Measurements from ENCODE around the gene PFDN6. TPM values are rescaled to one million over a fixed set of nuclear protein-coding genes. Genes with fewer than 3 reads are reported as not detected.

The PFDN6 gene
- polyA plus RNA-seq, 1 of the 3 experiments (the other 2 are of a cell fraction) = 182 TPM

DNA sequence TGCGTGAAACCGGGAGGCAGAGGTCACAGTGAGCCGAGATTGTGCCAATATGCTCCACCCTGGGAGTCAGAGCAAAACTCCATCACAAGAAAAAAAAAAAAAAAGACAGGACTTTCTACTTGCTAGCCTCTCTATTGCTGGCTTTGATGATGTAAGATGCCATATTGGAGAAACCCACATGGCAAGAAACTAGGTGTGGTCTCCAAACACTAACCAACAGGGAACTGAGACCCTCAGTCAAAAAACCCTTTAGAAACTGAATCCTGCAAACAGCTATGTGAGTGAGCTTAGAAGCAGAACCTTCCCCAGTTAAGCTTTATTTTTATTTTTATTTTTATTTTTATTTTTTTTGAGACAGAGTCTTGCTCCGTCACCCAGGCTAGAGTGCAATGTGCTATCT is 46.5 kb downstream of the PFDN6 start:
- DNase-seq = no peak
- Histone ChIP-seq H3K9me2 (no peaks in the 10 kb centered on the region), H3K4me2 (no peak overlapping the region), H3K9me3 (no peaks in the 10 kb centered on the region), H3K79me2 (ENCODE audit: insufficient read depth) (no peaks in the 10 kb centered on the region), H3K36me3 (replicated peaks in 1 of 2; ENCODE audit: control insufficient read depth in 1 of 2, insufficient read depth in 2 of 2, low read length in 1 of 2) (no peaks in the 10 kb centered on the region), H3K9ac (no peak overlapping the region), H3F3A (replicated peaks; ENCODE audit: insufficient read depth) (no peaks in the 10 kb centered on the region), H4K20me1 (ENCODE audit: insufficient read depth) (no peaks in the 10 kb centered on the region), H2AFZ (ENCODE audit: low read depth) (no peak overlapping the region), H3K27me3 (ENCODE audit: insufficient read depth) (no peaks in the 10 kb centered on the region), H3K4me1 (ENCODE audit: control insufficient read depth in 1 of 2, insufficient read depth in 2 of 2, low read depth in 1 of 2, low read length in 1 of 2) (no peaks in the 10 kb centered on the region), H3K27ac (ENCODE audit: low read depth in 2 of 2, low read length in 1 of 2) (no peak overlapping the region), H3K4me3 (ENCODE audit: low read depth in 2 of 2, low read length in 1 of 2) (no peak overlapping the region)
- TF ChIP-seq, protein P1, sequence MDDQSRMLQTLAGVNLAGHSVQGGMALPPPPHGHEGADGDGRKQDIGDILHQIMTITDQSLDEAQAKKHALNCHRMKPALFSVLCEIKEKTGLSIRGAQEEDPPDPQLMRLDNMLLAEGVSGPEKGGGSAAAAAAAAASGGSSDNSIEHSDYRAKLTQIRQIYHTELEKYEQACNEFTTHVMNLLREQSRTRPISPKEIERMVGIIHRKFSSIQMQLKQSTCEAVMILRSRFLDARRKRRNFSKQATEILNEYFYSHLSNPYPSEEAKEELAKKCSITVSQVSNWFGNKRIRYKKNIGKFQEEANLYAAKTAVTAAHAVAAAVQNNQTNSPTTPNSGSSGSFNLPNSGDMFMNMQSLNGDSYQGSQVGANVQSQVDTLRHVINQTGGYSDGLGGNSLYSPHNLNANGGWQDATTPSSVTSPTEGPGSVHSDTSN (IDR thresholded peaks at IDR 0.05) = no peak
- TF ChIP-seq GATA2 (CRISPR knock-in tag; IDR thresholded peaks at IDR 0.05) = no peak
- no peak for TF ChIP-seq FOSL2 (IDR thresholded peaks at IDR 0.05; ENCODE audit: borderline replicate concordance, low read depth)
- TF ChIP-seq, protein P2, sequence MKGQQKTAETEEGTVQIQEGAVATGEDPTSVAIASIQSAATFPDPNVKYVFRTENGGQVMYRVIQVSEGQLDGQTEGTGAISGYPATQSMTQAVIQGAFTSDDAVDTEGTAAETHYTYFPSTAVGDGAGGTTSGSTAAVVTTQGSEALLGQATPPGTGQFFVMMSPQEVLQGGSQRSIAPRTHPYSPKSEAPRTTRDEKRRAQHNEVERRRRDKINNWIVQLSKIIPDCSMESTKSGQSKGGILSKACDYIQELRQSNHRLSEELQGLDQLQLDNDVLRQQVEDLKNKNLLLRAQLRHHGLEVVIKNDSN (IDR thresholded peaks at IDR 0.05; ENCODE audit: borderline replicate concordance, low read depth) = no peak
- no peak for TF ChIP-seq RCOR1 (IDR thresholded peaks at IDR 0.05; ENCODE audit: low read length)
- TF ChIP-seq CHD2 (IDR thresholded peaks at IDR 0.05; ENCODE audit: low read length, partially characterized antibody) = no peak
- no peak for TF ChIP-seq SIN3A (IDR thresholded peaks at IDR 0.05; ENCODE audit: borderline replicate concordance, low read depth, low read length)
- no peak for TF ChIP-seq FOXJ3 (CRISPR knock-in tag; IDR thresholded peaks at IDR 0.05)
- no peak for TF ChIP-seq POLR2AphosphoS5 (IDR thresholded peaks at IDR 0.05; ENCODE audit: low read depth, low read length)
- TF ChIP-seq, protein P3, sequence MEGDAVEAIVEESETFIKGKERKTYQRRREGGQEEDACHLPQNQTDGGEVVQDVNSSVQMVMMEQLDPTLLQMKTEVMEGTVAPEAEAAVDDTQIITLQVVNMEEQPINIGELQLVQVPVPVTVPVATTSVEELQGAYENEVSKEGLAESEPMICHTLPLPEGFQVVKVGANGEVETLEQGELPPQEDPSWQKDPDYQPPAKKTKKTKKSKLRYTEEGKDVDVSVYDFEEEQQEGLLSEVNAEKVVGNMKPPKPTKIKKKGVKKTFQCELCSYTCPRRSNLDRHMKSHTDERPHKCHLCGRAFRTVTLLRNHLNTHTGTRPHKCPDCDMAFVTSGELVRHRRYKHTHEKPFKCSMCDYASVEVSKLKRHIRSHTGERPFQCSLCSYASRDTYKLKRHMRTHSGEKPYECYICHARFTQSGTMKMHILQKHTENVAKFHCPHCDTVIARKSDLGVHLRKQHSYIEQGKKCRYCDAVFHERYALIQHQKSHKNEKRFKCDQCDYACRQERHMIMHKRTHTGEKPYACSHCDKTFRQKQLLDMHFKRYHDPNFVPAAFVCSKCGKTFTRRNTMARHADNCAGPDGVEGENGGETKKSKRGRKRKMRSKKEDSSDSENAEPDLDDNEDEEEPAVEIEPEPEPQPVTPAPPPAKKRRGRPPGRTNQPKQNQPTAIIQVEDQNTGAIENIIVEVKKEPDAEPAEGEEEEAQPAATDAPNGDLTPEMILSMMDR (IDR thresholded peaks at IDR 0.05) = no peak
- TF ChIP-seq FOXM1 (IDR thresholded peaks at IDR 0.05; ENCODE audit: low read depth) = no peak
- no peak for TF ChIP-seq EP300 (IDR thresholded peaks at IDR 0.05; ENCODE audit: borderline replicate concordance in 1 of 2, low read depth in 1 of 2, low read length in 1 of 2)
- TF ChIP-seq EZH2phosphoT487 (IDR thresholded peaks at IDR 0.05; ENCODE audit: borderline replicate concordance, low read depth) = no peak
- no peak for TF ChIP-seq TAF1 (IDR thresholded peaks at IDR 0.05; ENCODE audit: borderline replicate concordance, low read depth, low read length)
- WGBS (ENCODE audit: low lambda C conversion rate) = 82% methylated on average over 4 of the region's 4 CpGs
- ChIA-PET CTCF (interaction anchor here (5.9 kb wide), 1 partner anchor 9 kb away, joined by 30 read pairs; no protein-coding TSS in a partner anchor), POLR2A (interaction anchor here (0.7 kb wide), 1 partner anchor 353 kb away, joined by 3 read pairs; no protein-coding TSS in a partner anchor)

DNA sequence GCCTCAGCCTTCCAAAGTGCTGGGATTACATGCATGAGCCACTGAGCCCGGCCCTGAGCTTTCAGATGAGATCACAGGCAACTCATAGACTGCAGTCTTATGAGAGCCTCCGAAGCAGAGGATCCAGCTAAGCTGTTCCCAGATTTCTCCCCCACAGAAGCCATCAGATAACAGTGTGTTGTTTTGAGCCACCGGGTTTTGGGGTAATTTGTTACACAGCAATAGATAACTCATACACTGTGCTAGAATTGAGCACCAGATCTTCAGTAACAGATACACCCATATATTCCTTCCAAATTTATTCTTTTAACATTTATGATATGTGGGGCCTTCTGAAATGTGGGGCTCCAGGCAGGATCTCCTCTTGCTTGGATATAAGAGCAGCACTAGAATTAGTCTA is 47.1 kb downstream of the PFDN6 start:
- no peak overlapping the region for H3K4me3 ChIP-seq (ENCODE audit: low read depth in 2 of 2, low read length in 1 of 2)
- H3K9ac ChIP-seq = no peak overlapping the region
- H3K27ac ChIP-seq (ENCODE audit: low read depth in 2 of 2, low read length in 1 of 2) = no peak overlapping the region
- H3K4me2 ChIP-seq = no peak overlapping the region
- H2AFZ ChIP-seq (ENCODE audit: low read depth) = no peak overlapping the region
- H3K36me3 ChIP-seq (replicated peaks in 1 of 2; ENCODE audit: control insufficient read depth in 1 of 2, insufficient read depth in 2 of 2, low read length in 1 of 2) = no peaks in the 10 kb centered on the region
- H4K20me1 ChIP-seq (ENCODE audit: insufficient read depth) = no peaks in the 10 kb centered on the region
- H3K79me2 ChIP-seq (ENCODE audit: insufficient read depth) = no peaks in the 10 kb centered on the region
- H3K27me3 ChIP-seq (ENCODE audit: insufficient read depth) = no peaks in the 10 kb centered on the region
- no peak for DNase-seq
- no peaks in the 10 kb centered on the region for H3K4me1 ChIP-seq (ENCODE audit: control insufficient read depth in 1 of 2, insufficient read depth in 2 of 2, low read depth in 1 of 2, low read length in 1 of 2)
- H3K9me2 ChIP-seq = no peaks in the 10 kb centered on the region
- H3K9me3 ChIP-seq = no peaks in the 10 kb centered on the region
- ChIA-PET CTCF (interaction anchor here (5.9 kb wide), 1 partner anchor 9 kb away, joined by 30 read pairs; no protein-coding TSS in a partner anchor), POLR2A (no interaction called here)
- H3F3A ChIP-seq (replicated peaks; ENCODE audit: insufficient read depth) = no peaks in the 10 kb centered on the region
- WGBS (ENCODE audit: low lambda C conversion rate) = 58% methylated on average over 2 of the region's 3 CpGs
- TF ChIP-seq MXI1 (IDR thresholded peaks at IDR 0.05; ENCODE audit: low read depth, low read length) (no peak), FOXM1 (IDR thresholded peaks at IDR 0.05; ENCODE audit: low read depth) (no peak), SIN3A (IDR thresholded peaks at IDR 0.05; ENCODE audit: borderline replicate concordance, low read depth, low read length) (no peak), CHD2 (IDR thresholded peaks at IDR 0.05; ENCODE audit: low read length, partially characterized antibody) (no peak), GATA2 (CRISPR knock-in tag; IDR thresholded peaks at IDR 0.05) (no peak), SMC3 (IDR thresholded peaks at IDR 0.05; ENCODE audit: low read depth, low read length) (no peak), FOSL2 (IDR thresholded peaks at IDR 0.05; ENCODE audit: borderline replicate concordance, low read depth) (no peak), RXRA (IDR thresholded peaks at IDR 0.05; ENCODE audit: borderline replicate concordance, low read depth) (no peak), NRF1 (IDR thresholded peaks at IDR 0.05; ENCODE audit: low read depth, low read length) (no peak), EP300 (IDR thresholded peaks at IDR 0.05; ENCODE audit: borderline replicate concordance in 1 of 2, low read depth in 1 of 2, low read length in 1 of 2) (no peak), TEAD4 (IDR thresholded peaks at IDR 0.05; ENCODE audit: borderline replicate concordance, insufficient read depth) (no peak), RCOR1 (IDR thresholded peaks at IDR 0.05; ENCODE audit: low read length) (no peak), FOXJ3 (CRISPR knock-in tag; IDR thresholded peaks at IDR 0.05) (no peak), NFIC (IDR thresholded peaks at IDR 0.05; ENCODE audit: borderline replicate concordance) (no peak)
- TF ChIP-seq, protein P1 (IDR thresholded peaks at IDR 0.05) = no peak
- TF ChIP-seq, protein P4, sequence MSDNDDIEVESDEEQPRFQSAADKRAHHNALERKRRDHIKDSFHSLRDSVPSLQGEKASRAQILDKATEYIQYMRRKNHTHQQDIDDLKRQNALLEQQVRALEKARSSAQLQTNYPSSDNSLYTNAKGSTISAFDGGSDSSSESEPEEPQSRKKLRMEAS (IDR thresholded peaks at IDR 0.05; ENCODE audit: low read depth) = no peak

All from SK-N-SH (cell line).